IMR-90 (cell line): ENCODE data around the gene SPACA7. TPM values are rescaled to one million over a fixed set of nuclear protein-coding genes. Genes with fewer than 3 reads are reported as not detected.

Source experiments
- ATAC-seq: fragments of 200-7000 bp; cut with Tn5 transposase; 2 replicates; pipeline ENCODE4 v1.9.1; 2020; ENCODE audit warnings: low read depth, mild to moderate bottlenecking, moderate library complexity
- BruUV-seq: library from RNA; stranded (reverse); fragments of 400-500 nt; replicated peaks from 2 replicates; lab custom pipeline; 2021; lab: Mats Ljungman, UMichigan
- CTCF ChIA-PET: fragments of 300-600 bp; formaldehyde crosslinking; extraction: SDS; loops from one replicate; lab custom pipeline; 2021; ENCODE audit warnings: antibody characterized with exemption; lab: Yijun Ruan, JAX
- POLR2A ChIA-PET: fragments of 300-600 bp; sonication (Branson Sonifier 250); formaldehyde crosslinking; loops from one replicate; lab custom pipeline; 2022; ENCODE audit warnings: antibody characterized with exemption; ENCODE audit not compliant: unreplicated experiment; lab: Charles Lee
- DNase-seq: peaks from one replicate; pipeline ENCODE4 v3.0.0; 2013
- H2AFZ ChIP-seq: replicated peaks from 2 replicates; pipeline ENCODE3; 2013; ENCODE audit warnings: low read length, mild to moderate bottlenecking; ENCODE audit not compliant: poor library complexity
- H2AK5ac ChIP-seq: 2 replicates; pipeline ENCODE4 v1.6.1; 2013; ENCODE audit warnings: low read depth, low read length, inconsistent platforms
- H2AK9ac ChIP-seq: replicated peaks from 2 replicates; pipeline ENCODE3; 2013; ENCODE audit warnings: mild to moderate bottlenecking, low read depth, low read length, moderate library complexity; ENCODE audit not compliant: poor library complexity
- H2BK120ac ChIP-seq: 2 replicates; pipeline ENCODE4 v1.6.1; 2013; ENCODE audit warnings: low read depth, low read length, inconsistent platforms
- H2BK15ac ChIP-seq: 3 replicates; pipeline ENCODE4 v1.6.1; 2013; ENCODE audit warnings: low read depth, low read length, inconsistent platforms
- H2BK20ac ChIP-seq: 2 replicates; pipeline ENCODE4 v1.6.1; 2013; ENCODE audit warnings: low read depth, mild to moderate bottlenecking, inconsistent platforms, low read length, moderate library complexity
- H2BK5ac ChIP-seq: 2 replicates; pipeline ENCODE4 v1.6.1; 2013; ENCODE audit warnings: mild to moderate bottlenecking, low read depth, low read length, inconsistent platforms; ENCODE audit not compliant: poor library complexity, severe bottlenecking
- H3K14ac ChIP-seq: replicated peaks from 2 replicates; pipeline ENCODE4 v1.6.1; 2013; ENCODE audit warnings: low read depth, low read length, inconsistent platforms
- H3K18ac ChIP-seq: 2 replicates; pipeline ENCODE4 v1.6.1; 2013; ENCODE audit warnings: low read depth, low read length, control low read depth
- H3K23ac ChIP-seq: 2 replicates; pipeline ENCODE4 v1.6.1; 2013; ENCODE audit warnings: low read depth, low read length, inconsistent platforms
- H3K27ac ChIP-seq: 2 replicates; pipeline ENCODE4 v1.5.1; 2013; ENCODE audit warnings: mild to moderate bottlenecking, control low read depth, low read length; ENCODE audit not compliant: insufficient read depth
- H3K27me3 ChIP-seq: 2 replicates; pipeline ENCODE4 v1.6.1; 2013; ENCODE audit warnings: low read length; ENCODE audit not compliant: control insufficient read depth, insufficient read depth
- H3K36me3 ChIP-seq: 2 replicates; pipeline ENCODE4 v1.6.1; 2013; ENCODE audit warnings: low read length, mixed read lengths; ENCODE audit not compliant: control insufficient read depth, insufficient read depth
- H3K4ac ChIP-seq: 2 replicates; pipeline ENCODE4 v1.6.1; 2013; ENCODE audit warnings: low read depth, low read length, inconsistent platforms
- H3K4me1 ChIP-seq: 2 replicates; pipeline ENCODE4 v1.6.1; 2013; ENCODE audit warnings: low read length, mixed read lengths; ENCODE audit not compliant: control insufficient read depth, insufficient read depth
- H3K4me2 ChIP-seq: 2 replicates; pipeline ENCODE4 v1.6.1; 2013; ENCODE audit warnings: low read depth, mild to moderate bottlenecking, control low read depth, low read length, moderate library complexity
- H3K4me3 ChIP-seq: 2 replicates; pipeline ENCODE4 v1.5.1; 2013; ENCODE audit warnings: low read depth, mild to moderate bottlenecking, control low read depth, low read length, moderate library complexity; ENCODE audit not compliant: insufficient read depth
- H3K56ac ChIP-seq: 2 replicates; pipeline ENCODE4 v1.6.1; 2013; ENCODE audit warnings: low read length, inconsistent platforms; ENCODE audit not compliant: insufficient read depth; ENCODE audit errors: extremely low read depth
- H3K79me1 ChIP-seq, 2 experiments: 2 replicates each; pipeline ENCODE4 v1.6.1; 2013; ENCODE audit warnings: low read length in 2 of 2, inconsistent platforms in 1 of 2, low read depth in 1 of 2
- H3K9ac ChIP-seq: 2 replicates; pipeline ENCODE4 v1.6.1; 2013; ENCODE audit warnings: low read depth, low read length, control low read depth
- H3K9me1 ChIP-seq: 2 replicates; pipeline ENCODE4 v1.6.1; 2013; ENCODE audit warnings: low read length, inconsistent platforms; ENCODE audit not compliant: insufficient read depth
- H3K9me3 ChIP-seq: 2 replicates; pipeline ENCODE4 v1.6.1; 2013; ENCODE audit warnings: low read length; ENCODE audit not compliant: control insufficient read depth, insufficient read depth
- H4K20me1 ChIP-seq: 2 replicates; pipeline ENCODE4 v1.6.1; 2013; ENCODE audit warnings: low read length, inconsistent platforms; ENCODE audit not compliant: insufficient read depth
- H4K5ac ChIP-seq: 2 replicates; pipeline ENCODE4 v1.6.1; 2013; ENCODE audit warnings: mild to moderate bottlenecking, low read depth, low read length, control low read depth
- H4K8ac ChIP-seq, 2 experiments: 2 replicates each; pipeline ENCODE4 v1.6.1; 2013; ENCODE audit warnings: low read depth in 2 of 2, low read length in 2 of 2, control low read depth in 1 of 2, inconsistent platforms in 1 of 2
- H4K91ac ChIP-seq: 2 replicates; pipeline ENCODE4 v1.6.1; 2013; ENCODE audit warnings: low read depth, low read length, inconsistent platforms; ENCODE audit not compliant: insufficient read depth
- BHLHE40 ChIP-seq: fragments of 150-350 bp; IDR thresholded peaks from 2 replicates; pipeline ENCODE4 v1.6.1; 2016; ENCODE audit warnings: mild to moderate bottlenecking, low read depth, low read length
- CEBPB ChIP-seq: IDR thresholded peaks from 2 replicates; pipeline ENCODE4 v1.6.1; 2012; ENCODE audit warnings: low read depth, low read length, improper control_type of control experiment
- CTCF ChIP-seq: conservative IDR thresholded peaks from 2 replicates; pipeline ENCODE4 v1.5.1; 2012; ENCODE audit warnings: mild to moderate bottlenecking, low read depth, low read length, improper control_type of control experiment
- MAZ ChIP-seq: IDR thresholded peaks from 2 replicates; pipeline ENCODE4 v1.6.1; 2012; ENCODE audit warnings: low read depth, mild to moderate bottlenecking, low read length, improper control_type of control experiment, moderate library complexity, borderline replicate concordance
- MXI1 ChIP-seq: IDR thresholded peaks from 2 replicates; pipeline ENCODE4 v1.6.1; 2012; ENCODE audit warnings: low read depth, mild to moderate bottlenecking, low read length, moderate library complexity, borderline replicate concordance
- POLR2A ChIP-seq: IDR thresholded peaks from 2 replicates; pipeline ENCODE4 v1.6.1; 2012; ENCODE audit warnings: mild to moderate bottlenecking, low read depth, low read length
- RCOR1 ChIP-seq: IDR thresholded peaks from 2 replicates; pipeline ENCODE4 v1.6.1; 2012; ENCODE audit warnings: mild to moderate bottlenecking, low read length, improper control_type of control experiment; ENCODE audit not compliant: insufficient replicate concordance
- RFX5 ChIP-seq: IDR thresholded peaks from 2 replicates; pipeline ENCODE4 v1.8.0; 2012; ENCODE audit warnings: low read depth, mild to moderate bottlenecking, low read length, moderate library complexity
- SMC3 ChIP-seq: fragments of 150-350 bp; IDR thresholded peaks from 2 replicates; pipeline ENCODE4 v1.6.1; 2016; ENCODE audit warnings: low read depth, mild to moderate bottlenecking, antibody characterized with exemption, low read length, moderate library complexity
- USF2 ChIP-seq: fragments of 150-350 bp; IDR thresholded peaks from 2 replicates; pipeline ENCODE4 v1.6.1; 2017; ENCODE audit warnings: mild to moderate bottlenecking, antibody characterized with exemption, low read length, low read depth
- WGBS, 2 experiments: methylation state at CpG; one replicate each; pipeline versions ENCODE4 v1.1.5 to v1.1.7; 2013; ENCODE audit warnings: missing lambda C conversion rate in 2 of 2; ENCODE audit not compliant: insufficient read length in 1 of 2; ENCODE audit errors: extremely low coverage in 2 of 2; 5-methylcytosine and 5-hydroxymethylcytosine counted together
- dilution Hi-C: fragments of 300-500 bp; cut with HindIII; formaldehyde crosslinking; loops from one replicate; pipeline ENCODE4 v1.14.3; 2018; ENCODE audit warnings: low sequenced_read_pairs; ENCODE audit not compliant: unreplicated experiment
- in situ Hi-C: fragments of 300-500 bp; cut with MboI; formaldehyde crosslinking; loops from 3 replicates; pipeline ENCODE4 v1.14.3; 2019; ENCODE audit warnings: low sequenced_read_pairs, inconsistent platforms, mixed read lengths
- intact Hi-C: fragments of 100-400 bp; cut with micrococcal nuclease; formaldehyde crosslinking; loops from 2 replicates; pipeline ENCODE4 v1.10.0; 2022
- polyA plus RNA-seq, 3 experiments: library from polyadenylated mRNA; depleted of rRNA; stranded (reverse); fragments of >200 nt; gene quantifications; 2 replicates each; pipeline ENCODE4 v1.2.3, GENCODE V29; 2012; ENCODE audit warnings: low replicate concordance in 1 of 3
- total RNA-seq: library from RNA; depleted of rRNA; stranded (reverse); fragments of >200 nt; gene quantifications from 2 replicates; pipeline ENCODE4 v1.2.3, GENCODE V29; 2012

Gene SPACA7
- total and polyA plus RNA-seq, 2 of the 4 experiments (the other 2 are of a cell fraction), result not detected

DNA sequence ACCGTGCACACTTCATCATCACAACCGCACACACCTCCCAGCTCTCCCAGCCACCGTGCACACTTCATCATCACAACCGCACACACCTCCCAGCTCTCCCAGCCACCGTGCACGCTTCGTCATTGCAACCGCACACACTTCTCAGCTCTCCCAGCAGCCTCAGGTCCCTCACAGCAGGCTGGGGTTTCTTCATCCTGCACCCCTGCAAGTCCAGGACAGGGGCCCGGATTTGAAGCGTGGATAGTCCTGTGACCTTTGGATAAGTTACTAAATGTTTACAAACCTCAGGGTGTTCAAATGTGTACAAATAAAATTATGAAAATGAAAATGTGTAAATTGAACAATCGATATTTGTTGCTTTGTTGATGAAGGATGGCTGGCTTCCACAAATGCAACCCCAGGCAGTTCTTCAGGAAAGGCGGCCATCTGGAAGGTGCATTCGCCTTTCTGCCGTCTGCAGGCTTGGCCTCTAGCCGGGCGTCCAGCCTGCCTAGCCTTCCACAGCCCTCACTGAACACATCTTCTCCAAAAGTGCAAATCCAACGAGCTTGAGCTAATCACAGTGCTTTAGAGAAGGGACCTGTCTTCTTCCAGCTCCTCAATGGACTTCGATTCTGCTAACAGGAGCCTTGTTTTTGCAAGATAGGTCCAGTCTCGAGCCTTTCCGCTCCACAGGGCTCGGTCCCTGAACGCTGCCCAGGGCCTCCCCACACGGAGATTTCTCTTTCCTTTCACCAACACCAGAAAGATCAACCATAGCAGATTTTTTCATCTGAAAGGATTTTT, 74.2 kb downstream of the SPACA7 start:
- dilution Hi-C loops, result no loop called here
- DNase-seq (no peak), ATAC-seq (no peak)
- Histone ChIP-seq H3K56ac (no peak overlapping the region), H2AK9ac (no peak overlapping the region), H3K79me1 (no peaks in the 10 kb centered on the region), H3K9ac (no peak overlapping the region), H3K36me3 (no peaks in the 10 kb centered on the region), H3K4ac (no peak overlapping the region), H4K5ac (no peak overlapping the region), H3K4me1 (no peaks in the 10 kb centered on the region), H3K18ac (no peak overlapping the region), H3K27ac (no peak overlapping the region), H2BK5ac (no peak overlapping the region), H2BK15ac (no peak overlapping the region), H2AK5ac (no peak overlapping the region), H4K20me1 (no peaks in the 10 kb centered on the region), H3K23ac (no peak overlapping the region), H3K27me3 (peaks cover 2% of the 10 kb centered on the region; the same call in 1 of the 2 replicates), H2BK20ac (no peak overlapping the region), H3K4me3 (no peak overlapping the region), H3K4me2 (no peak overlapping the region), H4K8ac (no peak overlapping the region), H3K9me1 (no peaks in the 10 kb centered on the region), H2BK120ac (no peak overlapping the region), H4K91ac (no peak overlapping the region), H3K14ac (no peak overlapping the region), H2AFZ (no peak overlapping the region), H3K9me3 (no peaks in the 10 kb centered on the region)
- ChIA-PET CTCF (no interaction called here), POLR2A (no interaction called here)
- TF ChIP-seq RCOR1, result no peak
- TF ChIP-seq BHLHE40, result no peak
- TF ChIP-seq MXI1, result no peak
- TF ChIP-seq USF2, result no peak
- TF ChIP-seq RFX5, result no peak
- no peak for TF ChIP-seq MAZ
- no peak for TF ChIP-seq SMC3
- TF ChIP-seq CTCF, result no peak
- no peak for TF ChIP-seq CEBPB
- no peak for TF ChIP-seq POLR2A
- intact Hi-C loops, result no loop called here
- in situ Hi-C loops, result no loop called here
- 80% methylated on average over 4 of the region's 23 CpGs; no CpG with 5 or more reads in 1 of the 2 experiments for WGBS, 2 experiments
- BruUV-seq, result no TSS peak
